Fibroblast of lung (primary cell): Measurements from ENCODE around the gene SOSTDC1.

Experiments used
- EZH2 ChIP-seq: IDR thresholded peaks from 2 replicates; pipeline ENCODE4 v1.5.1; 2012; ENCODE audit warnings: low read length, control low read depth, mild to moderate bottlenecking; ENCODE audit errors: missing control alignments
- TF ChIP-seq, protein P1 (sequence below), 2 donors: IDR thresholded peaks in 1 of 2; conservative IDR thresholded peaks in 1 of 2; 1 replicate in 1 of 2; 2 replicates in 1 of 2; pipeline ENCODE4 v1.5.1; 2011 to 2012; ENCODE audit warnings: low read length in 2 of 2, control low read depth in 1 of 2, inconsistent platforms in 1 of 2, low read depth in 1 of 2, mild to moderate bottlenecking in 1 of 2

GRCh38 chr7:16471933-16472332 lies 6.4 kb upstream of the SOSTDC1 start:
- TF ChIP-seq, protein P1, sequence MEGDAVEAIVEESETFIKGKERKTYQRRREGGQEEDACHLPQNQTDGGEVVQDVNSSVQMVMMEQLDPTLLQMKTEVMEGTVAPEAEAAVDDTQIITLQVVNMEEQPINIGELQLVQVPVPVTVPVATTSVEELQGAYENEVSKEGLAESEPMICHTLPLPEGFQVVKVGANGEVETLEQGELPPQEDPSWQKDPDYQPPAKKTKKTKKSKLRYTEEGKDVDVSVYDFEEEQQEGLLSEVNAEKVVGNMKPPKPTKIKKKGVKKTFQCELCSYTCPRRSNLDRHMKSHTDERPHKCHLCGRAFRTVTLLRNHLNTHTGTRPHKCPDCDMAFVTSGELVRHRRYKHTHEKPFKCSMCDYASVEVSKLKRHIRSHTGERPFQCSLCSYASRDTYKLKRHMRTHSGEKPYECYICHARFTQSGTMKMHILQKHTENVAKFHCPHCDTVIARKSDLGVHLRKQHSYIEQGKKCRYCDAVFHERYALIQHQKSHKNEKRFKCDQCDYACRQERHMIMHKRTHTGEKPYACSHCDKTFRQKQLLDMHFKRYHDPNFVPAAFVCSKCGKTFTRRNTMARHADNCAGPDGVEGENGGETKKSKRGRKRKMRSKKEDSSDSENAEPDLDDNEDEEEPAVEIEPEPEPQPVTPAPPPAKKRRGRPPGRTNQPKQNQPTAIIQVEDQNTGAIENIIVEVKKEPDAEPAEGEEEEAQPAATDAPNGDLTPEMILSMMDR (conservative IDR thresholded peaks at IDR 0.05 in 1 of 2, IDR thresholded peaks at IDR 0.05 in 1 of 2; ENCODE audit: low read depth in 1 of 2, low read length in 2 of 2): no peak
- TF ChIP-seq EZH2: no peak
